A549 (cell line): Measurements from ENCODE around the gene RBM10.

Experiments used
- CHD4 ChIP-seq: fragments of 200-600 bp; sonication (generic); IDR thresholded peaks from 2 replicates; pipeline ENCODE4 v1.6.1; 2016; ENCODE audit warnings: antibody characterized with exemption, mild to moderate bottlenecking, borderline replicate concordance
- CTCF ChIP-seq: fragments of >200 bp; sonication (Bioruptor Twin); formaldehyde crosslinking; IDR thresholded peaks from 3 replicates; pipeline ENCODE4 v1.5.1; 2016
- EHMT2 ChIP-seq: fragments of 200-600 bp; sonication (generic); IDR thresholded peaks from 2 replicates; pipeline ENCODE4 v1.6.1; 2016; ENCODE audit warnings: antibody characterized with exemption, low read depth, mild to moderate bottlenecking, moderate library complexity
- JUNB ChIP-seq: fragments of >200 bp; sonication (Bioruptor Twin); formaldehyde crosslinking; IDR thresholded peaks from 2 replicates; pipeline ENCODE4 v1.6.1; 2016
- POLR2A ChIP-seq: IDR thresholded peaks from 2 replicates; pipeline ENCODE4 v1.6.1; 2012; ENCODE audit warnings: mild to moderate bottlenecking, low read length

- TF ChIP-seq CHD4 (no peak), POLR2A (no peak), CTCF (no peak), EHMT2 (no peak), JUNB (no peak)
Measured at GRCh38 chrX:47194194-47194787, 49.3 kb downstream of the RBM10 start.
